NCI-H82 (cell line): ENCODE measurements around the gene EXD2.
"Not testable (repeated sequence)": the region's sequence is repeated elsewhere in the genome, so short reads cannot be mapped to it uniquely, and the experiment has no call there.

Experiments
- DNase-seq: peaks from one replicate; lab custom pipeline; 2025; lab: John Stamatoyannopoulos, UW

Gene EXD2

DNA sequence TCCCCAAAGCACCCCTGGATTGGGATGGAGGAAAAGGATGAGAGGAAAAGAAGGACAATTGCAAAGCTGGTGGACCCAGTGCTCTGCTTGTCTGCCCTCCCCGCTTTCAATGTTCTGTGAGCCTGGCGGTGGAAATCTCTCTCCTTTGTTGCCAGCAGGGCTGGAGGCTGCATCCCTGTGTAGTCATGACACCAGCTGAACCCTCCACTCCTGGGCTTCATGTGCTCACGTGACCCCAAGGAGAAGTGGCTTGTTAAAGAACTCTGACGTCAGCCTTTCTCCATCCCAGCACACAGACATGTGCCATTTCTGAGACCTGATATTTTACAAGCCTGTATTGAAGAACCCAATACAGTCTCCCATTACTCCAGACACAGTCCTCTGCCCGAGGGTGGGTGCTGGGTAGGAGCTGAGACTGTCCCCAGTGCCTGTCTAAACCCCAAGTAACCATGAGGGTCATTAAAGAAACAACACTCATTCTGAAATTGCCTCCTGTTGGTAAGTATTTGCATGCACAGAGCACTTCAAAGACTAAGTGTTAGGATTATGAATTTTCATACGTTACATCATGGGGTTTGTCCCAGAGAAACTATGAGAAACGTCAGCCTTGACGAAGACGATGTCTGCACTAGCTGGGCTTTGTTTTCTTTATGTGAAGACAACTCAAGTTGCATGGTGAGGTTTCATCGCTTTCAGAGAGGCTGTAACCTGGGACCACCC, 90.3 kb downstream of the EXD2 start:
- no peak for DNase-seq

DNA sequence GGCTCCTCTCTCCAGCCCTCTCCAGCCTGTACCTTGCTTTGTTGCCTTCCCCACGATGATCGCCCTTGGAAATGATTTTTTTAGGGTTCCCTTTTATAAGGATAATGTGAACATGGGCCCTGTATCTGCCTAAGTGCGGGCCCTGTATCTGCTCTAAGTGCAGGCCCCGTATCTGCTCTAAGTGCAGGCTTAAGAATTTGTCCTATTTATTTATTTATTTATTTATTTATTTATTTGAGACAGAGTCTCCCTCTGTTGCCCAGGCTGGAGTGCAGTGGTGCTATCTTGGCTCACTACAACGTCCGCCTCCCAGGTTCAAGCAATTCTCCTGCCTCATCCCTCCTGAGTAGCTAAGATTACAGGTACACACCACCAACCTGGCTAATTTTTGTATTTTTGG, 91.2 kb downstream of the EXD2 start:
- DNase-seq: no peak

DNA sequence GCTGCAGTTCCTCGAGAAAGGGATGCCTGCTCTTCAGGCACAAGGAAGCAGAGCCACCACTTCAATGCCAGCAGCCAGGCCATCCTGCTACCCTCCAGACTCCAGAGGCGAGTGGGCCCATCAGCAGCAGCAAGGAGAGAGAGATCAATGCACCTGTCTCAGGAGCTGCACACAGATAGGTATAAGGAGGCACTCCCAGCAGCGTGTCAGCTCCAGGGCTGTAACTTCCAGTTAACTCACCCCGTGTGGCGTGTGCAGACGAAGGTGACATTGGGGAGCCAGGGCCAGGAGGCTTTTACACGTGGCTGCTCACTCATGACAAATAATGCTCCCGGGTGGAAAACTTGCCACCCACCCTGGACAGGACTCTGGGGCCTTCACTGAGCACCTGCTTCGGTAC, 92.9 kb downstream of the EXD2 start:
- DNase-seq: no peak

DNA sequence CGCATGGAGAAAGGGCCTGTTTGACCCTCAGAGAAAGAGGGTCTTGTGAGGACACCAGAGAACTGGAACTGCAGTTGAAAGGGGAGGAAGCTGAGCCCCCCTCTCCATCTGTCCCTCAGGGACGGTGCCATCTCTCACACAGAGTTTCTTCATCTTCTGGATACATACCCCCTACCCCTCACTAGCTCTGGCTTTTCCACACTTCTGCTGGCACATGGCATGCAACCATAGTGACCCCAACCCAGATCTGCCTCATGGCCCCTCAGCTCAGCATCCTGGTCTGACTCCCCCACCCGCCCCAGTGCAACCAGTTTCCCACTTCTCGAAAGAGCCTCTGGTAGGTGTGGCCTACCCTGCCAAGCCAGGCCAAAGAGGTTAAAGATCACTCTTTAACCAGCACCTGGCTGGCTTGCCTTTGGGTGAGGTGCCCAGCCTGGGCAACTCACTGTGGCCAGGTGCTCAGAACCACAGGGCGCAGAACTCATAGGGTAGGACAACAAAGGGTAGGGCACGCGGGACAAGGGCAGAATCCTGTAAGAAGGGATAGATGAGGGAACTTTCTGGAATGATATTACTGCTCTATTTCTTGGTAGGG, 94.5 kb downstream of the EXD2 start:
- no peak for DNase-seq

DNA sequence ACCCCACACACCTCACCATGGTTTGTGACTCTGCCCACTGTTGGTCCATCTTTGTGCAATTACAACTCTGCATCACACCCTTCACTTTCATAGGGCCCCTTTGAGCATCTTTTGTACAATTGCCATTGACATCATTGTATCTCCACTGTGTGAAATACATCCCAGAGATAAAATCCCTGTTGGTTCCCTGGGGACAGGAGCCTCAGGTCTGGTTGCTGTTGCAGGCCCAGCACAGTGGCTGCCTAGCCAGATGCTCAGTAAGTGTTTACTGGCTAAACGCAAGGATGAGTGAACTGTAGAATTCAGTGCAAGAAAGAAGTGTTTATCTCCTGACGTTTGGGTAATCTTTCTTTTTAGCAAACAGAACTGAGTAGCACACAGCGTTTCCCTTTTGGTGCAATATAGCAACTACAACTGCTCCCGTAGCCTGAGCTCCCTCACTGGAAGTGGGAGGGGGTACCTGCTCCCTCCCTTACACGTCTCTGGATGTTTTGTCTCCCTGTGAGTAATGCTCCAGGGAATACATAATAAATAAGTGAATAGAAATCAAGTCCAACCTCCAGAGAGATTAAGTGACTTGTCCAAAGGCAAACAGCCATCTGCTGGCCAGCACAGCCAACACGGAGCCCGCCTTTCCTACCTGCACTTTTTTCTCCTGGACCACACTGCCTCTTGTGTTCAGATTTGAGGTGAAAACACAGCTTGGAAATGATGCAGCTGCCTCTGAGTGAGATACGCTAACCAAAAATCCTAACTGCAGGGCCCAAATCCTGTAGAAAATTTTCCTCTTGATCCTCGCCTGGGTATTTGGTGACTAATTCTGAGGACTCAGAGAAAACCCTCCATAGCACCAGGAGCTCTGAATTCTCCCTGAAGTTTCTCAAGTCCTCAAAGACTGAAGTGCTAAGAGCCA, 96.1 kb downstream of the EXD2 start:
- peak; percentile 29 for DNase-seq

DNA sequence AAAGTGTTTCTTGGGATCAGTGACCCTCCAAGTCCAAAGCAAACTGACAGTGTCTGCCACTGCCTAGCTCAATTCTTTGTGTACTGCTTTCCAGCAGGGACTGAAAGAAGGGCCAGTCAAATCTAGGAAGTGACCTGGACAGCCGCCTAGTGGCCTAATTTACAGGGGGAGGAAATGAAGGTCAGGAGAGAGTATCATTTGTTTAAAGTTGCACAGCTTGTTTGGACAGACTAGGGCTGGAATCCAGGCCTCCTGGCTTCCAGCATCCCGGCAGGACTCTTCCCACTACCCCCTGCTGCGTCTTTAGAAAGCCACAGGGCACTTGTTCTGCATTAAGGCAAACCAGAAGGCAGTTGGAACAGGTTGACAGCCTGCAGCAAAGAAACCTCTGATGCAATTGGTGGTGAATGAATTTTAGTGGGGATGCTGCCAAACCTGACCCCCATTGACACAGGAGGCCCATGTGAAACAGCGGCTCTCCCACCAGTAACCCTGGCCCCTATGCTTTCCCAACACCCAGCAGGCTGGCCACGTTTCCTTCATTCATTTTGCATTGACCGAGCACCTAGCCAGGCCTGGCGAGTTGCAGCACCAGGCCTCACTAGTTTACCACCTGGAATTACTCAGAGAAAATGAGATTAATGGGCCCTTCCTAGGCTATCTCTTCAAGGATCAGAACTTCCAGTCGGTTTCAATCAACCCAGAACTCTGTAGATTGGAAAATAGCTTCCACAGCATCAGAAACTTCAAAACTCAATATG, 96.9 kb downstream of the EXD2 start:
- no peak for DNase-seq

DNA sequence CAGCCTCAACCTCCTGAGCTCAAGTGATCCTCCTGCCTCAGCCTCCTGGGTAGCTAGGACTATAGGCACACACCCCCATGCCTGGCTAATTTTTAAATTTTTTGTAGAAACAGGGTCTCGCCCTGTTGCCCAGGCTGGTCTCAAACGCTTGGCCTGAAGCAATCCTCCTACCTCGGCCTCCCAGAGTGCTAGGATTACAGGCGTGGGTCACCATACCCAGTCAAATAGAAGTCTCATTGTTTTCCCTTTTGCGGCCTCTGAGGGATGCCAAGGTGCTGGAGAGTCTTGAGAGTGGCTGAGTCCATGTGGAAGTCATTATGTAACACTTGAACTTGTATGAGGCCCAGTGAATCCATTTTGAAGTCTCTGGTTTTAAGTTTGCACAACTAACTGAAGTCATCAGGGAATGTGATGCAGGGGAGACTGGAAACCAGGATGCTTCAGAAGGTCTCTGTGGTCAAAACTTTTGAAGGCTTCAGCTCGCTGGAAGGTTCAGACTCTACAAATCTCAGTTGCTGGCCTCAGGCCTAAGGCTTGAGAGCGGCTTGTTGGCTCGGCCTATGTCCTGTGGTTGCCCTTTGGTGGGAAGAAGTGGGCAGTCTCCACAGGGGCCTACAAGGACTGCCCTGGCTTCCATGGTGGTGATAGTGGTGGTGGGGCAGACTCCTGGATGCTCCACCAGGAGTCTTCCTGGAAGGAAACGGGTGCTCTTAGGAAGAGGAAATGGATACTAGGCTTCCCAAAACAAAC, 97.8 kb downstream of the EXD2 start:
- no peak for DNase-seq

DNA sequence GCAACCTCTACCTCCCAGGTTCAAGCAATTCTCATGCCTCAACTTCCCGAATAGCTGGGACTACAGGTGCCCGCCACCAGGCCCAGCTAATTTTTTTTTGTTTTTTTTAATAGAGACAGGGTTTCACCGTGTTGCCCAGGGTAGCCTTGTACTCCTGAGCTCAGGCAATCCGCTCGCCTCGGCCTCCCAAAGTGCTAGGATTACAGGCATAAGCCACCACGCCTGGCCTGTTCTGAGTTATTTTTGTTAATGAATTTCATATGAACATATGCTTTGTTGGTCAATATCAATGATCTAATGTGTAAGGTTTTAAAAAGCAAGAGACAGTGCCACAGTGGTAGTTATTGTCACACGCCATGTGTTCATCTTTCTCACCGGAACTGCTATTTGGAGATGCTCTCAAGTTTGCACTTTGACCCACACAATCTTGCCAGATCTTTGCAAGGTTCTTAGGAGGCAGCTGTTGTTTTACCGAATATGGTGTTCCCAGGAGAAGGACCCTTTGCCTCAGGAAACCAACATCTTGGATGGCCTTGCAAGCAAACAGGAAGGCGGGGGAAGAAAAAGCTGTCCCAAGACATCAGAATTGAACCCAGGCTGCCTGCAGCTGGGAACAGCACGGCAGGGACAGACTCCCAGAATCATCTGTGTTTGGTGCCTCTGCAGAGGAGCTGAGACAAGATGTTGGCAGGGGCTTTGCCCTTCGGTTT, 98.7 kb downstream of the EXD2 start:
- no peak for DNase-seq

DNA sequence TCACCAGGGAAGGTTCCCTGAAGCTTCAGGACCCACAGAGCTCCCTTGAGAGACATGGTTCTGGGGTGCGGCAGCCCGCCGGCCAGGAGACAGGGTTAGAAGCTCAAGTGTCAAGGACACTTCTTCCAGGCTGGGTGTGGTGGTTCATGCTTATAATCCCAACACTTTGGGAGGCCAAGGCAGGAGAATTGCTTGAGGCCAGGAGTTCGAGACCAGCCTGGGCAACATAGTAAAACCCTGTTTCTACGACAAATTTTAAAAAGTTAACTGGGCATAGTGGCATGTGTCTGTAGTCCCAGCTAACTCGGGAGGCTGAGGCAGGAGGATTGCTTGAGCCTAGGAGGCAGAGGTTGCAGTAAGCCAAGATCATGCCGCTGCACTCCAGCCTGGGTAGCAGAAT, 99.6 kb downstream of the EXD2 start:
- DNase-seq: not testable (repeated sequence)

DNA sequence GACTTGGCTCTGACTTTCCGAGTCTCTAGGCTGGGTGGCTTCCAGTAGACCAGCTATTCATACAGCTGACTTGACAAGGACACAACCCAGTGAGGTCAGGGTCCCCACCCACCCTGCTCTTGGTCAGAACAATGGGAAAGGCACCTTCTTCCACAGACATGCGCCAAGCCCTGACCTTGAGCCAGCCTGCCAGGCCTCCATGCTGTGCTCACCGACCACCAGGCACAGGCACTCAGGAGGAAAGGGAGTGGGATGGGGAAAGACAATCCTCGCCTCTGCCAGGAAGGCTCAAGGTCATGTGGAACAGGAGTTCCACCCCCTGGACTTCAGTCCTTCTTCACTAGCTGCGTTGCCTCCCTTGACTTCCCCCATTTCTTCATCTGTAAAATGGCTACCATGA, 100.1 kb downstream of the EXD2 start:
- no peak for DNase-seq

DNA sequence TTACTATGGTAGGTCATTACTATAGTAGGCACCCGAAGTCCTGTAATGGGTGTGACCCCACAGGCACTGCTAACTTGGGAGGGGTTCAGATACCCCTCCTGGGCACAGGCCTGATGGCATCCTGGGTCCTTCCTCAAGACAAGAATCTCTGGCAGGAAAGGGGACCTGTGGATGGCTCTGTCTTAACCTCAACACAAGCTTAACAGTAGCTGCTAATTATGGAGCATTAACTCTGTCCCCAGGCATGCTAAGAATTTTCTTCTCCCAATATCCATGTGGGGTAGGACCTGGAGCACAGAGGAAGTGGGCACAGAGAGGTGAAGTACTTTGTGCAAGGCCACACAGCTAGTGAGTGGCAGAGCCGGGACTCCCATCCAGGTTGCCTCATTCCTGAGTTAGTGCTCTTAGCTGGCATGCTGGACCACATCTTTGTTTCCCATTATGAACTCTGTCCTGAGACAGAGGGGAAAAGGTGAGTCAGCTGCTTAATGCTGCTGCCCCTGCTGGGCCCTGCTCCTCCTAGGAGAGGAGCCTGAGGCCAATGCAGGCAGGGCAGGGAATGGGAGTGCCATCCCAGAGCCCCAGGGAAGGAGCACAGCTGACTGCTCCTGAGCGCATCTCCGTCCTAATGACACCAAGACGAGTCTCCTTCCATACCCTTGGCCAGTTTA, 100.7 kb downstream of the EXD2 start:
- DNase-seq: no peak
